HG03354 (cell line): ENCODE measurements around the gene PUS3.
A peak's percentile ranks its signal among the peaks of the same experiment; 100 is the strongest.
"Not testable (repeated sequence)": the region's sequence is repeated elsewhere in the genome, so short reads cannot be mapped to it uniquely, and the experiment has no call there.

Source experiments
- ATAC-seq: cut with Tn5 transposase; IDR thresholded peaks from one replicate; pipeline ENCODE4 v1.9.1; 2021; ENCODE audit warnings: mild to moderate bottlenecking; ENCODE audit not compliant: unreplicated experiment, poor library complexity, severe bottlenecking

The PUS3 gene

GRCh38 chr11:125923012-125923579 is 20.1 kb upstream of the PUS3 start:
- peak; percentile 87 for ATAC-seq

GRCh38 chr11:125922156-125922555 is 19.1 kb upstream of the PUS3 start:
- no peak for ATAC-seq

GRCh38 chr11:125921042-125921441 is 18.0 kb upstream of the PUS3 start:
- ATAC-seq: no peak

GRCh38 chr11:125918140-125918840 is 15.3 kb upstream of the PUS3 start:
- no peak for ATAC-seq

GRCh38 chr11:125916683-125917347 is 13.8 kb upstream of the PUS3 start:
- no peak for ATAC-seq

GRCh38 chr11:125914601-125915000 is 11.6 kb upstream of the PUS3 start:
- not testable (repeated sequence) for ATAC-seq

- no peak for ATAC-seq
Observed at GRCh38 chr11:125910226-125910849, 7.3 kb upstream of the PUS3 start.

GRCh38 chr11:125904678-125905077 is 1.7 kb upstream of the PUS3 start:
- no peak for ATAC-seq

GRCh38 chr11:125903711-125904659 is 979 bp upstream of the PUS3 start, which contains the start of gene DDX25:
DDX25 (plus strand) TSS chr11:125904508; CDS start chr11:125904518, 10 bp downstream.
- ATAC-seq: no peak

GRCh38 chr11:125902277-125902926 is 604 bp downstream of the PUS3 start:
- ATAC-seq: peak; percentile 31

GRCh38 chr11:125901872-125902271 is 1.1 kb downstream of the PUS3 start:
- ATAC-seq: no peak

GRCh38 chr11:125892994-125893393 is 10.0 kb downstream of the PUS3 start:
- no peak for ATAC-seq

- ATAC-seq: no peak
Observed at GRCh38 chr11:125892071-125892470, 10.9 kb downstream of the PUS3 start.

- ATAC-seq: no peak
Observed at GRCh38 chr11:125890447-125891100, 12.4 kb downstream of the PUS3 start.

- ATAC-seq: peak; percentile 89
Observed at GRCh38 chr11:125887373-125888324, 15.4 kb downstream of the PUS3 start, which contains the start of gene HYLS1. HYLS1 (plus strand) TSS chr11:125887668; CDS start chr11:125899369, 11,701 bp downstream.

- peak; percentile 33 for ATAC-seq
Observed at GRCh38 chr11:125886997-125887372, 16.0 kb downstream of the PUS3 start.

GRCh38 chr11:125883375-125883774 is 19.6 kb downstream of the PUS3 start:
- no peak for ATAC-seq
